Muscle layer of colon (tissue), 2 donors: ENCODE data around the gene CLK1.
A peak's percentile ranks its signal among the peaks of the same experiment; 100 is the strongest.
"Not testable (repeated sequence)": the region's sequence is repeated elsewhere in the genome, so short reads cannot be mapped to it uniquely, and the experiment has no call there.

ENCODE experiments used
- H3K27ac ChIP-seq: one replicate; pipeline ENCODE4 v1.7.0; 2013; ENCODE audit warnings: low read depth, mild to moderate bottlenecking, low read length, moderate library complexity
- H3K27me3 ChIP-seq, 2 donors: one replicate each; pipeline ENCODE4 v1.7.0; 2013; ENCODE audit warnings: low read length in 2 of 2, mild to moderate bottlenecking in 2 of 2; ENCODE audit not compliant: insufficient read depth in 2 of 2, control insufficient read depth in 1 of 2
- H3K36me3 ChIP-seq: one replicate; pipeline ENCODE4 v1.7.0; 2013; ENCODE audit warnings: mild to moderate bottlenecking, low read length; ENCODE audit not compliant: insufficient read depth
- H3K4me1 ChIP-seq: one replicate; pipeline ENCODE4 v1.7.0; 2013; ENCODE audit warnings: mild to moderate bottlenecking, low read length; ENCODE audit not compliant: insufficient read depth
- H3K4me3 ChIP-seq, 2 donors: one replicate each; pipeline ENCODE4 v1.7.0; 2013; ENCODE audit warnings: low read length in 2 of 2, low read depth in 1 of 2, mild to moderate bottlenecking in 1 of 2, moderate library complexity in 1 of 2
- H3K9ac ChIP-seq: one replicate; pipeline ENCODE4 v1.7.0; 2013; ENCODE audit warnings: low read length
- H3K9me3 ChIP-seq: one replicate; pipeline ENCODE4 v1.7.0; 2013; ENCODE audit warnings: mild to moderate bottlenecking, low read length
- donor health status: abdominal sarcoma.
- donor health status: Adenocarcinoma of cecum.

Gene CLK1

GRCh38 chr2:200820573-200821234 is 43.8 kb downstream of the CLK1 start:
- Histone ChIP-seq H3K27me3 (no peaks in the 10 kb centered on the region), H3K4me3 (no peak overlapping the region), H3K9ac (no peak overlapping the region), H3K36me3 (peaks cover 55% of the 10 kb centered on the region), H3K9me3 (no peaks in the 10 kb centered on the region), H3K27ac (no peak overlapping the region), H3K4me1 (no peaks in the 10 kb centered on the region)

GRCh38 chr2:200818732-200819131 is 45.7 kb downstream of the CLK1 start:
- not testable (repeated sequence) for H3K27ac ChIP-seq, H3K9ac ChIP-seq, H3K27me3 ChIP-seq, H3K4me3 ChIP-seq, H3K9me3 ChIP-seq
- Histone ChIP-seq H3K36me3 (peaks cover 73% of the 10 kb centered on the region), H3K4me1 (peaks cover 13% of the 10 kb centered on the region)

- peaks cover 55% of the 10 kb centered on the region for H3K36me3 ChIP-seq
Observed at GRCh38 chr2:200814917-200815316, 49.5 kb downstream of the CLK1 start.

GRCh38 chr2:200814276-200814815 is 50.1 kb downstream of the CLK1 start:
- H3K27ac ChIP-seq: no peak overlapping the region
- no peak overlapping the region for H3K4me3 ChIP-seq
- H3K27me3 ChIP-seq: no peaks in the 10 kb centered on the region
- peaks cover 50% of the 10 kb centered on the region for H3K36me3 ChIP-seq
- no peaks in the 10 kb centered on the region for H3K9me3 ChIP-seq
- H3K4me1 ChIP-seq: peaks cover 37% of the 10 kb centered on the region
- H3K9ac ChIP-seq: no peak overlapping the region

More at GRCh38 chr2:200814917-200815316, 49.5 kb downstream of the CLK1 start:
- H3K9ac ChIP-seq: no peak overlapping the region
- H3K4me1 ChIP-seq: peaks cover 37% of the 10 kb centered on the region
- no peak overlapping the region for H3K4me3 ChIP-seq
- no peaks in the 10 kb centered on the region for H3K27me3 ChIP-seq
- H3K27ac ChIP-seq: no peak overlapping the region
- no peaks in the 10 kb centered on the region for H3K9me3 ChIP-seq

- Histone ChIP-seq H3K36me3 (peaks cover 31% of the 10 kb centered on the region), H3K4me3 (peak overlapping the region; percentile 84 to 95), H3K9ac (peak overlapping the region; percentile 78), H3K4me1 (peaks cover 37% of the 10 kb centered on the region), H3K9me3 (no peaks in the 10 kb centered on the region), H3K27ac (peak overlapping the region; percentile 93), H3K27me3 (no peaks in the 10 kb centered on the region)
Observed at GRCh38 chr2:200812122-200813022, 52.1 kb downstream of the CLK1 start.

GRCh38 chr2:200811333-200812121 is 52.9 kb downstream of the CLK1 start, which contains the start of gene BZW1:
Gene BZW1 (plus strand): TSS chr2:200811910. CDS start chr2:200813218, 1,308 bp downstream.
- Histone ChIP-seq H3K4me3 (peak within 1 kb of the TSS; percentile 84 to 95), H3K27ac (peak within 1 kb of the TSS; percentile 93), H3K36me3 (peaks cover 22% of the 10 kb centered on the region), H3K27me3 (no peaks in the 10 kb centered on the region), H3K9me3 (no peaks in the 10 kb centered on the region), H3K9ac (peak within 1 kb of the TSS; percentile 78), H3K4me1 (peaks cover 37% of the 10 kb centered on the region)

- peak overlapping the region; percentile 61 for H3K9ac ChIP-seq
- peak overlapping the region; percentile 84 to 95 for H3K4me3 ChIP-seq
- no peaks in the 10 kb centered on the region for H3K27me3 ChIP-seq
- peaks cover 18% of the 10 kb centered on the region for H3K36me3 ChIP-seq
- H3K9me3 ChIP-seq: no peaks in the 10 kb centered on the region
- peaks cover 37% of the 10 kb centered on the region for H3K4me1 ChIP-seq
- H3K27ac ChIP-seq: peak overlapping the region; percentile 93
Observed at GRCh38 chr2:200810998-200811332, 53.5 kb downstream of the CLK1 start.

GRCh38 chr2:200810252-200810997 is 54.0 kb downstream of the CLK1 start:
- Histone ChIP-seq H3K36me3 (peaks cover 16% of the 10 kb centered on the region), H3K27me3 (no peaks in the 10 kb centered on the region), H3K9me3 (no peaks in the 10 kb centered on the region), H3K9ac (peak overlapping the region; percentile 61), H3K27ac (peak overlapping the region; percentile 93), H3K4me3 (peak overlapping the region in 1 of 2 donors; percentile 95), H3K4me1 (peaks cover 37% of the 10 kb centered on the region)

- Histone ChIP-seq H3K27ac (no peak overlapping the region), H3K27me3 (no peaks in the 10 kb centered on the region), H3K36me3 (peaks cover 8% of the 10 kb centered on the region), H3K4me1 (peaks cover 33% of the 10 kb centered on the region), H3K9me3 (no peaks in the 10 kb centered on the region), H3K9ac (no peak overlapping the region), H3K4me3 (no peak overlapping the region)
Observed at GRCh38 chr2:200809506-200810251, 54.8 kb downstream of the CLK1 start.
